Measurements from ENCODE around the gene MAPKAPK3.

DNA sequence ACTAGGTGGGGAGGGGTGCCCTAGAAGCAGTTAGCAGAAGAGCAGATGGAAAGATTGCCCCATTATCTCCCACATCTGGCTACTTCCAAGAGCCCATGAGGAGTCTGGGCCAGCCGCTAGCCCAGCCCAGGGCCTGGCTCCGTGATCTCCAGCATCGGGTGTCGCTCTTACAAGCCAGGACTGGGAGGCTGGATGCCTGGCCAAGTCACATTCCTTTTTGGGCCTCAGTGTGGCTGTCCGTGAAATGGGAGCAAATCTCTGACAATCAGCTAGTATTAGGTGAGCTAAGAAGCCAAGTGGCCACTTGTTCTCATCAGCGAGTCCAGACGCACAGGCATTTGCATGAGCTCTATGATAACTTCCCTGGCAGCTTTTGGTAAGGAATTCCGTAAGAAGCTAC lies 34.5 kb downstream of the MAPKAPK3 start:
- TF ChIP-seq, protein P1, sequence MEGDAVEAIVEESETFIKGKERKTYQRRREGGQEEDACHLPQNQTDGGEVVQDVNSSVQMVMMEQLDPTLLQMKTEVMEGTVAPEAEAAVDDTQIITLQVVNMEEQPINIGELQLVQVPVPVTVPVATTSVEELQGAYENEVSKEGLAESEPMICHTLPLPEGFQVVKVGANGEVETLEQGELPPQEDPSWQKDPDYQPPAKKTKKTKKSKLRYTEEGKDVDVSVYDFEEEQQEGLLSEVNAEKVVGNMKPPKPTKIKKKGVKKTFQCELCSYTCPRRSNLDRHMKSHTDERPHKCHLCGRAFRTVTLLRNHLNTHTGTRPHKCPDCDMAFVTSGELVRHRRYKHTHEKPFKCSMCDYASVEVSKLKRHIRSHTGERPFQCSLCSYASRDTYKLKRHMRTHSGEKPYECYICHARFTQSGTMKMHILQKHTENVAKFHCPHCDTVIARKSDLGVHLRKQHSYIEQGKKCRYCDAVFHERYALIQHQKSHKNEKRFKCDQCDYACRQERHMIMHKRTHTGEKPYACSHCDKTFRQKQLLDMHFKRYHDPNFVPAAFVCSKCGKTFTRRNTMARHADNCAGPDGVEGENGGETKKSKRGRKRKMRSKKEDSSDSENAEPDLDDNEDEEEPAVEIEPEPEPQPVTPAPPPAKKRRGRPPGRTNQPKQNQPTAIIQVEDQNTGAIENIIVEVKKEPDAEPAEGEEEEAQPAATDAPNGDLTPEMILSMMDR (IDR thresholded peaks at IDR 0.05 in 8 of 11, conservative IDR thresholded peaks at IDR 0.05 in 3 of 11): no peak
- TF ChIP-seq POLR2A (IDR thresholded peaks at IDR 0.05): no peak

Data from spleen (tissue), 7 donors.